HG02981 (cell line): ENCODE results near the gene FLNA.
"Not testable (repeated sequence)": the region's sequence is repeated elsewhere in the genome, so short reads cannot be mapped to it uniquely, and the experiment has no call there.

ENCODE experiments used
- ATAC-seq: cut with Tn5 transposase; IDR thresholded peaks from one replicate; pipeline ENCODE4 v1.9.1; 2021; ENCODE audit warnings: mild to moderate bottlenecking, moderate library complexity; ENCODE audit not compliant: unreplicated experiment

The FLNA gene

DNA sequence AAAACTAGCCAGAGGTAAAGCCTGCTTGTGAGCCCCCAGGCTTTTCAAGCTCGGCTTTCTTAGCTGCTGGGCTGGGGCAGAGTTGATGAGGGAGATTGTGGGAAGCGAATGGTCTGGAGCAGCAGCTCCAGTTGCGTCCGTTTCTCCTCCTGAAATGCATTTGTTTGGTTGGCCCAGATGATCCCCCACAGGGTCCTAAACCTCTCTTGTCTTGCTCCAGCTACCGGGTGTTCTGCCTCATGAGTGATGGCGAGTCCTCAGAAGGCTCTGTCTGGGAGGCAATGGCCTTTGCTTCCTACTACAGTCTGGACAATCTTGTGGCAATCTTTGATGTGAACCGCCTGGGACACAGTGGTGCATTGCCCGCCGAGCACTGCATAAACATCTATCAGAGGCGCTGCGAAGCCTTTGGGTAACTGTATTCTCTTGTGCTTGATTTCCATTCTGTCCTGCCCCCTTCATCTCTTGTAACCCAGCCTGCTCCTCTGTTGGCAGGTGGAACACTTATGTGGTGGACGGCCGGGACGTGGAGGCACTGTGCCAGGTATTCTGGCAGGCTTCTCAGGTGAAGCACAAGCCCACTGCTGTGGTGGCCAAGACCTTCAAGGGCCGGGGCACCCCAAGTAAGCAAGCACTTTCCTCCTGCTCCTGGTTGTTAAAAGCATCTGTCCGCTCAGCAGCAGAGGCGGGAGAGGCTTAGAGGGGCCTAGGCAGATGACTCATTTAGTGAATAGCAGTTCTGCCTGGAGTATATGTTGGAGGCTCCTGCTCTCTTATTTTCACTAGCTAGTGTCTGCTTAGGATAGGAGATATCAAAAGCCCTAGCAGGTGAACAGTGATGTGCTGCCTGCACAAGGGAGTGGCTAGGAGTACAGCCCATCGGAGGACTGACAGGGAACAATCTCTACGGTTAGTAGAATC, 63.6 kb downstream of the FLNA start:
- no peak for ATAC-seq

DNA sequence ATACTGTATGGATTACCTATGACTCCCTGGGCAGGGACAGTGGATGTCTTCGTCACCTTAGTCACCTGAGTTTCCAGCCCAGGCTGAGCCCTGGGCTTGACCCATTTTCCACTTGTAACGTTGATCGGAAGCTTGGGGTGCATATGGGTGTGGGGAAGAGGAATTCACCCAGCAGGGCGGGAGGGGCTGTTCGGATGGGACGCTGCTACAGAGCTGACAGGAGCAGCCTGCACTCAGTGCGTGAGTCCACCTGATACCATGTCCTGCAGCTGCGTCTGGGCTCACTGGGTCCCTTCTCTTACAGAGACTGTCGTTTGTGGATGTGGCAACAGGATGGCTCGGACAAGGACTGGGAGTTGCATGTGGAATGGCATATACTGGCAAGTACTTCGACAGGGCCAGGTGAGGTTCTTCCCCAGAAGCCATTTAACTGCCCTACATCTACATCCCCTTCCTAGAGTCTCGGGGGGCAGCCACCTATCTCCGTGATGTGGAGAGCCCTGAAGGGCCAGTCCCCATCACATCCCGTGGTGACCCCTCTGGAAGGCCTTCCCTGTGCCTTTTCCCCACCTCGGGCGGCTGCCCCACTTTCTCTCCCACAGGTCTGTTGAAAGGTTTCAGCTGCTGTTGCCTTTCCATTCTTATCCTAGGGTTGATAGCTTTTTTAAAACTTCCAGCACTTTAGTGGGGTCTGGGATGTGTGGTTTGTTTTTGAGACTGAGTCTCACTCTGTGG, 65.2 kb downstream of the FLNA start:
- ATAC-seq = no peak

DNA sequence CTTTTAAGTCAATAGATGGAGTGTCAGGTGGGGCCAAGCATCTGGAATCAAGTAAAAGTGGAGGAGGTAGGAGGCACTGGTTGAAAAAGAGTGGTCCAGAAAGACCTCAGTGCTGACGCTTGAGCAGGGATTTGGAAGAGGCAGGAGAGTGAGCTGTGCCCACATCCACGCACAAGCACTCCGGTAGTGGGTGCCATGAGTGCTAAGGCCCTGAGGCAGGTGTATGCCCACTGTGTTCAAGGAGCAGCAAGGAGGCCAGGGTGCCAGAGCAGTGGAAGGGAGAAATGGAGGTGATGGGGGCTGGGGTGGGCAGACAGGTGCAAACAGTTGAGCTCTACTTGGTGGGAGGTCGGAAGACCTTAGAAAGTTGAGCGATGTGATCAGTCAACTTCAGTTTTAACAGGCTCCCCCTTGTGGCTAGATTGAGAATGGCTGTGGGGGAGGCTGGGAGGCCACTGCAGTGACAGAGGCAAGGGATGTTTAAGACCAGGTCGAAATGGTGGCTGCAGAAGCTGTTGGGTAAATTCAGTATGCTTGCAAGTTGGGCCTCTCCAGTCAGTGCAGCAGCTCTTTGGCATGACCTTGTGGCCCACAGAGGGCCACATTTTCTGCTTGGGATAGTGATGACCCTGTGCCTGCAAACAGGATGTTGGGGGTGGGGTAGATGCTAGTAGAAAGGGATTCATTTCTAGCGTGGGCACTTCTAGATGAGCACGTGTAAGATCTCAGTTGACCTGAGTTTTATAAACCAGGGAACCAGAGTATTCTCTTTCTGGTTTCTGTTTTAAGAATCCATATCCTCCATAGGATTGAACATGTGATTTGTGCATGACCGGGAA, 66.1 kb downstream of the FLNA start:
- ATAC-seq = no peak

DNA sequence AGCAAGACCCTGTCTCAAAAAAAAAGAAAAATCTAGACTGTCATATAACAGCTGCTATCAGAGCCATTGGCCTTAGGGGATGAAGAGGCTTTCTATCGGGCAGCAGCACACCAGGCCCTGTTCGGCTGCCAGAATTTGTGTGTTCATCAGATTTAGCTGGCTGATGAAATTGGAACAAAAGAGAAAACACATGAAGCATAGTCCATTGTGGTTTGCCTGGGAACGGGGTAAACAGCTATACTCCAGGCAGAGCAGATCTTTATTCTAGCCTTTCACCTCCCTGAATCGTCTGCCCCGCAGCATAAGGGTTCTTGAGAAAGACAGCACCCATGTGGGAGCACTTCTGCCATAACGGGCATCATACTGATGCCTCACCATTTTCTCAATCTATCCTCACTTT, 67.2 kb downstream of the FLNA start:
- no peak for ATAC-seq

DNA sequence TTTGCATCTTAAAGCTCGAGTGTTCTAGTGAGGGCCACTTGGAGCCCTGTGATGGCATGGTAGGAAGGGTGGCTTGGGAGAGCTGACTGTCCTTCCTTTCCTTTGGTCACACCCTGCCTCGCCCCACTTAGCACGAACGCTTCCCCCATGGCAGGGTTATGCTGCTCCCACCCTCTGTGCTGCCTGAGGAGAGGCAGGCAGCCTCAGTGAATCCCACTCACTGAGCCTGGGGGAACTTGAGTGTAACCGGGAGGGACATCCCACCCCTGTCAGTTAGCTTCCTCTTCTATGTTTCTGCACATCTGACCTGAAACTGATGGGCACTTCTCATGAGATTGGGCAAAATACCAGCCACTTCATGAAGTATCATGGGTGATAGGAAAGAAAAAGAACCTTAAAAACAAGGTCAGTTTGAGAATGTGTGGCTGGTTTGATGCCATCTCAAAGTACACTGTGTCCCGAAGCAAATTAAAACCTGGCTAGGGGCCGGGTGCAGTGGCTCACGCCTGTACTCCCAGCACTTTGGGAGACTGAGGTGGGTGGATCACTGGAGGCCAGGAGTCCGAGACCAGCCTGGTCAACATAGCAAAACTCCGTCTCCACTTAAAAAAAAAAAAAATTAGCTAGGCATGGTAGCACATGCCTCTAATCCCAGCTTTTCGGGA, 68.8 kb downstream of the FLNA start:
- ATAC-seq = no peak

DNA sequence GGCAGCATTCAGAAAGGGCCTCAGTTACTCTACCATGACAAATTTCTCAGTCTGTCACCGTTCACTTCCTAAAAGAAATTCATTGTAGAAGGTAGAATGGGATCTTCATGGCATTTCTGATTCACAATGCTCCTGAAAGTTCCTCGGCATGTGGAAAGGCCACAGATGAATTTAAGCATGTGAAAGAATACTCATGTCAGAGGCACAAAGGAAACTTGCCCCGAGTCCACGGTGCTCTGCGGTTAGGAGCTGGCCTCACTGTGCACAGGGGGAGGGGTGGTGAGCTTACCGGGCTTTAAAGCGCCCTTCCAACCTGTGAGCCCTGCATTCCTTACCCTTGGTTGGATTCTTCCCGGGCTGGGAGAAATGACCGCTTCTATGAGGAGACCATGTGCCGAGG, 69.6 kb downstream of the FLNA start:
- ATAC-seq = no peak

DNA sequence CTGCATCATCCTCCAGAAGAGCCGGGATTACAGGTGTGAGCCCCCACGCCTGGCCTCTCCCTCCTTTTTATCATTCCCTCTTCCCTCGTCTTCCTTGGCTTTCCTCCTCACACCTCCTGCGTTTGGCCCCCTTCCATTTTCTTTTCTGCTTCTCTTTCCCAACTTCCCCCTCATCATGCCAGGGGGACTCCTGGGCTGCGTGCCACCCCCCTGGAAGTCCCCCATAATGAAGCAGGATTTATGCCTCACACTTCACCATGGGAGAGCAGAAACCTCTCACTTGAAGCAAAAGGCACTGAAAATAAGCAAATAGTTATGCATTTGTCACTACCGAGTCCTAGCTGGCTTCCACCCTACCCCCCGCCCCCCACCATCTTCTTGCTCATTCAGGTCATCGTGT, 71.0 kb downstream of the FLNA start:
- ATAC-seq = no peak

DNA sequence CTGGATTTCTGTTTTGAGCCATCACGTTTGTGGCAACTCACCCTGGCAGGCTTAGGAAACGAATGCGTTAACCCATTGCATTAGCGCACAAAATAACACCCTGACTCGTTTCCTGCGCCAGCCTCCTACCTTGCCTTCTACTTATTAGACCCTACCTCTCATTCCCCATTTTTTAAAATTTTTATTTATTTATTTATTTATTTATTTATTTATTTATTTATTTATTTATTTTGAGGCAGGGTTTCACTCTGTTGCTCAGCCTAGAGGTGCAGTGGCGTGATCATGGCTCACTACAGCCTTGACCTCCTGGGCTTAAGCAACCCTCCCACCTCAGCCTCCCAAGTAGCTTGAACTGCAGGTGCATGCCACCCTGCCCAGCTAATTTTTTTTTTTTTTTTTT, 71.4 kb downstream of the FLNA start:
- ATAC-seq = not testable (repeated sequence)

DNA sequence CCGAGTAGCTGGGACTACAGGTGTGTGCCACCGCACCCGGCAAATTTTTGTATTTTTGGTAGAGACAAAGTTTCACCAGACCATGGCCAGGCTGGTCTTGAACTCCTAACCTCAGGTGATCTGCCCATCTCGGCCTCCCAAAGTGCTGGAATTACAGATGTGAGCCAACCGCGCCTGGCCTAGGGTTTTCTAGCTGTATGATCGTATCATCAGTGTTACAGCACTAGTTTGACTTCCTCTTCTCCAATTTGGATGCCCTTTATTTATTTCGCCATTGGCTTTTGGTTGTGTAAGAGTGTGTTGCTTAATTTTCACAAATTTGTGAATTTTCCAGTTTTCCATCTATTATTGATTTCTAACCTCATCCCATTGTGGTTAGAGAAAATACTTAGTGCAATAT, 73.6 kb downstream of the FLNA start:
- ATAC-seq = no peak
